H54 (cell line): ENCODE data around the gene MYD88.

Experiments used
- DNase-seq: peaks from one replicate; pipeline ENCODE4 v3.0.0; 2011; ENCODE audit warnings: low spot score, mixed read lengths; ENCODE audit not compliant: insufficient read length
- FAIRE-seq: peaks from 3 replicates; lab custom pipeline; 2011; peaks lifted over from hg19 to GRCh38; lab: Jason Lieb, UNC
- POLR2A ChIP-seq: IDR thresholded peaks from 2 replicates; pipeline ENCODE4 v1.6.1; 2011; ENCODE audit warnings: low read depth, mild to moderate bottlenecking, low read length

Gene MYD88

DNA sequence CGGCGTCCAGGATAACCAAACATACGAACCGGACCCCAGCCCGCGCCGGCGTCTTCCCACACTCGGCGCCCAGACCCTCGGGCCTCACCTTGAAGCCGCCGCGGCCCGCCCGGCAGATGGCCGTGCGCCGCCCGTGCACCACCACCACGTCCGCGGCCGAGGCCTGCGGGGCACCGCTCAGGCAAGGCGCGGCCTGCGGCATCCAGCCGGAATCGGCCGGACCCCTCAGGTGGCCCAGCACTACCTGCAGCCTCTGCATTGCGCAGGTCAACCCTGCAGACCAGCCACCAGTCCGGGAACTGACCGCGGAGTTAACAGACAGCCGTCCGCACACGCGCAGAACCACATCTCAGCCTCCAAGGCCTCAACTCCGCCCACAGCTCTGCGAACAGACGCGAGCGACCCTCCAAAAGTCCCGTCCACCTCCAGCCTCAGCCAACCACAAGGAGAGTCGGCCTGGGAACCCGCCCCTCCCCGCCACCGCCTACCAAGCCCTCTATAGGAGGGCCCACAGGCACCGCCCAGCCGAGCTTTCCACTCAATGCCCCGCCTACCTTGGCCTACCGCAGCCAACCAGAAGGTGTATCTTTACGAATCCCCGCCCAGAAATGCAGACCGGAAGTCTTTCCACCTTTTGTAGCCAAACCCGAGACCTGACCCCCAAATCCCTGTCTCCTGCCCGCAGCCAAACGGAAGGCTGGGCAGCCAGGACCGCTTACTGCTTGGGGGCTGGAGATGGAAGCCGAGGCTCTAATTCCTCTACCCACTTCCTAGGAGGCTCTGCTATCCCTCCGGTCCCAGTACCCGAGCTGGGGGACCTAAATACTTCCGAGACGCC, 1.5 kb upstream of the MYD88 start, which contains the start of gene ACAA1:
ACAA1 (minus strand) TSS at position 351 of the 838 bp plus-strand sequence; CDS start at position 259, 92 bp downstream.
- DNase-seq (peak; percentile 93), FAIRE-seq (peak; percentile 57)
- TF ChIP-seq POLR2A: peak; percentile 82

DNA sequence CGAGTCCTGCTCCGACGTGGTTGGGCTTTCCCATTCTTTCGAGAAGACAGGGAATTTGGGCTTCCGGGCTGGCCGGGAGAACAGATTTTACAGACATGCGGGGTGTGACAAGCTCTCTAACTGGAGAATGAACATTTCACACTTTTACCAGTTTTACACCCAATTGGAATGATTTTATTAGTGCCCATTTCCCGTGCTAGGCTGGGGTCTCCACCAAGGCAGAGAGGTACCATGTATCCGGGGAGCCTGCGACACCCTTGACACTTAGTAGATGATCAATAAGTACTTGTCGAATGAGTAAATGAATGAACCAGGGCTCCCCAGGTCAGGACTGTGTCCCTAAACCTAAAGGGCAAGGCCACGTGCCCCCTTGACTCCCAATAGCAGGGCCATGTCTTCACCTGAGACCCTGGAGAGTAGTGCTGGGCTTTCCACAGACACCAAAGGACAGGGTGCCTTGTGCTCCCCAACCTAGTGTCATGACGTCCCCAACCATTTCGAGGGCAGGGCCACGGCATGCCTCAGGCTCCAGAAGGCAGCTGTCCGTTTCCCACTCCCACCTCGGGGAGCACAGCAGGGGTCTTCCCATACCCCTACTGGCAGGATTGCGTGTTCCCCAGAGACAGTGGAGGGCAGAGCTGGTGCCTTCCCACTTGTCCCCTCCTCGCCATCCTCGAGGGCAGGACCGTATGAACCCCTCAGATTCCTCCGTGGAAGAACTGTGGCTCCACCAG, 679 bp upstream of the MYD88 start:
- FAIRE-seq: no peak
- no peak for DNase-seq
- no peak for TF ChIP-seq POLR2A

DNA sequence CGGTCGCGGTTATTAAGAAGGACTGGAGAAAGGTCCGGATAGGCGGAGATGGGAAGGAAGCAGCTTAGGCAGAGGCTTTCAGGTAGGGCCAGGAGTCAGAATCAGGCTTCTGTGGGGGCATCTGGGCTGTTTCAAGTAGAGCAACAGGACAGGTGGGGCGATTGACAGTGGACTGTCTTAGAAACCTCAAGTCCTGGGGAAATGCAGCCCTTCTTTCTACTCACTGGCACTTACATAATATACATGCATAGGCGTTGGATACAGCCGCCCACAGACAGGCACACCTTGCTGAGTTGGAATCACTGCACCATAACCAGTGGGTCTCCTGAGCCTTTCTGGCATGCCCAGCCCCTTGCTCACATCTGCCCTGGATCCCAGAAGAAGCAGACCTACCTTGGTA, 730 bp downstream of the MYD88 start:
- DNase-seq: no peak
- no peak for FAIRE-seq
- no peak for TF ChIP-seq POLR2A

DNA sequence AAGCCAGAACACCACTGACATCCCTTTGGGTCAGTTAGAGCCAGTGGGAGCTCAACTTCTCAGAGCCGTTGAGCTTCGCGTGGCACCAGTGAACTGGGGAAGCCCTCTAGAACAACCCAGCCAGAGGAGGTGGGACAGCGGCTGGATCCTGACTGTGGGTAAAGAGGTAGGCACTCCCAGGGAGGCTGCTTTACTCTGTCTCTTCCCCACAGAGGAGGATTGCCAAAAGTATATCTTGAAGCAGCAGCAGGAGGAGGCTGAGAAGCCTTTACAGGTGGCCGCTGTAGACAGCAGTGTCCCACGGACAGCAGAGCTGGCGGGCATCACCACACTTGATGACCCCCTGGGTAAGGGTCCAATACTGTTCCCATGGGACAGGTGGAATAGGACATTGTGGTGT, 1.2 kb downstream of the MYD88 start:
- DNase-seq (no peak), FAIRE-seq (no peak)
- TF ChIP-seq POLR2A: no peak

DNA sequence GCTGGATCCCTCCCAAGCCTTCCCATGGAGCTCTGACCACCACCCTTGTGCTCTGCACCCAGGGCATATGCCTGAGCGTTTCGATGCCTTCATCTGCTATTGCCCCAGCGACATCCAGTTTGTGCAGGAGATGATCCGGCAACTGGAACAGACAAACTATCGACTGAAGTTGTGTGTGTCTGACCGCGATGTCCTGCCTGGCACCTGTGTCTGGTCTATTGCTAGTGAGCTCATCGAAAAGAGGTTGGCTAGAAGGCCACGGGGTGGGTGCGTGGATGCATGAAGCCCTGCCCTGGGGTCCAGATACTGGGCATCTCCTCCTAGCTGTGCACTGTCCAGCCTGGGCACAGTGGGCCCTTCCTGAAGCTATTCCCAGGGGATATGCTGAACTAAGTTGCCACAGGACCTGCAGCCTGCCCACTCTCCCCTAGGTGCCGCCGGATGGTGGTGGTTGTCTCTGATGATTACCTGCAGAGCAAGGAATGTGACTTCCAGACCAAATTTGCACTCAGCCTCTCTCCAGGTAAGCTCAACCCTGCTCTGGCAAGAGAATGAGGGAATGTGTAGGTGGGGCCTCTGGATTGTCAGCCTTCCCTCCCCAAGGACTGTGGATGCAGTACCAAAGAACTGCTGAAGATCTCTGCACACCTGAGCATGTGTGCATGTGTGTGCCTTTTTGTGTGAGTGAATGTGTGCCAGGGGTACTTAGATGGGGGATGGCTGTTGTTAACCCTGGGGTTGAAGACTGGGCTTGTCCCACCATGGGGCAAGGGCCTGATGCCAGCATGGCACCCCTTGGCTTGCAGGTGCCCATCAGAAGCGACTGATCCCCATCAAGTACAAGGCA, 2.1 kb downstream of the MYD88 start:
- DNase-seq (no peak), FAIRE-seq (no peak)
- no peak for TF ChIP-seq POLR2A

DNA sequence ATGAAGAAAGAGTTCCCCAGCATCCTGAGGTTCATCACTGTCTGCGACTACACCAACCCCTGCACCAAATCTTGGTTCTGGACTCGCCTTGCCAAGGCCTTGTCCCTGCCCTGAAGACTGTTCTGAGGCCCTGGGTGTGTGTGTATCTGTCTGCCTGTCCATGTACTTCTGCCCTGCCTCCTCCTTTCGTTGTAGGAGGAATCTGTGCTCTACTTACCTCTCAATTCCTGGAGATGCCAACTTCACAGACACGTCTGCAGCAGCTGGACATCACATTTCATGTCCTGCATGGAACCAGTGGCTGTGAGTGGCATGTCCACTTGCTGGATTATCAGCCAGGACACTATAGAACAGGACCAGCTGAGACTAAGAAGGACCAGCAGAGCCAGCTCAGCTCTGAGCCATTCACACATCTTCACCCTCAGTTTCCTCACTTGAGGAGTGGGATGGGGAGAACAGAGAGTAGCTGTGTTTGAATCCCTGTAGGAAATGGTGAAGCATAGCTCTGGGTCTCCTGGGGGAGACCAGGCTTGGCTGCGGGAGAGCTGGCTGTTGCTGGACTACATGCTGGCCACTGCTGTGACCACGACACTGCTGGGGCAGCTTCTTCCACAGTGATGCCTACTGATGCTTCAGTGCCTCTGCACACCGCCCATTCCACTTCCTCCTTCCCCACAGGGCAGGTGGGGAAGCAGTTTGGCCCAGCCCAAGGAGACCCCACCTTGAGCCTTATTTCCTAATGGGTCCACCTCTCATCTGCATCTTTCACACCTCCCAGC, 2.9 kb downstream of the MYD88 start:
- DNase-seq (no peak), FAIRE-seq (no peak)
- no peak for TF ChIP-seq POLR2A

DNA sequence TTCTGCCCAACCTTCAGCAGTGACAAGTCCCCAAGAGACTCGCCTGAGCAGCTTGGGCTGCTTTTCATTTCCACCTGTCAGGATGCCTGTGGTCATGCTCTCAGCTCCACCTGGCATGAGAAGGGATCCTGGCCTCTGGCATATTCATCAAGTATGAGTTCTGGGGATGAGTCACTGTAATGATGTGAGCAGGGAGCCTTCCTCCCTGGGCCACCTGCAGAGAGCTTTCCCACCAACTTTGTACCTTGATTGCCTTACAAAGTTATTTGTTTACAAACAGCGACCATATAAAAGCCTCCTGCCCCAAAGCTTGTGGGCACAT, 3.5 kb downstream of the MYD88 start:
- DNase-seq: peak; percentile 34
- TF ChIP-seq POLR2A: no peak
- FAIRE-seq: no peak

DNA sequence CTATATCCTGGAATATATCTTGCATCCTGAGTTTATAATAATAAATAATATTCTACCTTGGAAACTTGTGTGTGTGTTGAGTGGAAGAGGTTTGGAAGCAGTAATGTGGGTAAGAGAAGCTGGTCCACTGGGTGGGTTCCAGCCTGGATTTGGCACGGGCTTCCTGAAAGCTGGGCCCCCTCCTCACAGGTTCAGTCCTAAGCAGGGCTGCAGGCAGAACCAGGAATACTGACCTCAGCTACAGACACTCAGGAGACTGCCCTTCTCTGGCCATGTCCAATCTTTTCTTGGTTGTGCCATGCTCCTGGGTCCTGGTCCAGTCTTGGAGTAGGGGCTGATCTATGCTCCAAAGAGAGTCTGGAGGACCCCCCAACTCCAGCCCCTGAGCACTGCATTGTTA, 4.5 kb downstream of the MYD88 start:
- no peak for FAIRE-seq
- no peak for DNase-seq
- TF ChIP-seq POLR2A: no peak

DNA sequence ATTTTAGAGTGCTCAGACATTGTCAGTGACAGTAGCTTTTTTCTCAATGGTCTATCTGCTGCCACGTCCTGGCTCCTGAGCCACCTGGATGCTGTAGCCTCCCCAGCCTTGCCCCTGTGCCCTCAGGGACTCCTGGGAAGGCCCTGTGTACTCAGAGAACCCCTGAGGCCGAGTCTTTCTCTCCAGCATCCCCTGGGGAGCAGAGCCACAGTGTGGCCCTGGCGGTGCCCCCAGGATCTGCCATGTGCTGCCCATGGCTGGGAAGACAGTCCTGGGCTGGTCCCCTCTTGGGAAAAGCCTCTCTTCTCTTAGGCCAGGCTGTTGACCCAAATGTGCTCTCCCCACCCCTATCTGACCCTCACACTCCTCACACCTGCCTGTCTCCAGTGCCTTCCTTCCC, 5.0 kb downstream of the MYD88 start:
- DNase-seq (no peak), FAIRE-seq (no peak)
- TF ChIP-seq POLR2A: no peak

DNA sequence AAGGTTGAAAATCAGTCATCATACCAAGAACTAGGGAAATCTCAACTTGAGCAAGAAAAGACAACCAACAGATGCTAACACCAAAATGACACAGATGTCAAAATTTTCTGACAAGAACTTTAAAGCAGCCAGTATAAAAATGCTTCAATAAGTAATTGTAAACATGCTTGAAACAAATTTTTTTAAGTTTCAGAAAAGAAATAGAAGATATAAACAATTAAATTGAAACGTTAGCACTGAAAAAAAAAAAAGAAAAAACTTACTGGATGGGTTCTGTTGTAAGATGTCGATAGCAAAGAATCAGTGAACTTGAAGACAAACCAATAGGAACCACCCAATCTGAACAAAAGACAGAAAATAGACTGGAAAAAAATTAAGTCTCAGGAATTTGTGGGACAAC, 8.0 kb downstream of the MYD88 start:
- no peak for TF ChIP-seq POLR2A
- DNase-seq (no peak), FAIRE-seq (no peak)

DNA sequence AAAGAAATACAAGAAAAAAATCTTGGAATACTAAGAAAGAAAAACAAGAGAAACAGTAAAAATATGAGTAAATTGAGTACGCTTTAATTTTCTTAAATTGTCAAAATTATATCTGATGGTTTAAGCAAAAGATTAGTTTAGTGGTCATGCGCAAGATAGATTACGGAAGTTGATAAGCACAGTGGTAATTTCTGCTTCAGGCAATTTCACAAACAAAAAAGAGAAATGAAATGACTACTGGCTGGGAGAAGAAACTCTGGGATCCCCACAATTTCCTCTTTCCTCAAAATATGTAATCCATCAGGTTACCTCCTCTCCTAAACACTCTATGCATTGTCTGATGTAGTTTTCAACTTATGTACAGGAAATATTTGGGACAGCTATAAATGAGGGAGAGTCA, 9.0 kb downstream of the MYD88 start:
- FAIRE-seq: no peak

DNA sequence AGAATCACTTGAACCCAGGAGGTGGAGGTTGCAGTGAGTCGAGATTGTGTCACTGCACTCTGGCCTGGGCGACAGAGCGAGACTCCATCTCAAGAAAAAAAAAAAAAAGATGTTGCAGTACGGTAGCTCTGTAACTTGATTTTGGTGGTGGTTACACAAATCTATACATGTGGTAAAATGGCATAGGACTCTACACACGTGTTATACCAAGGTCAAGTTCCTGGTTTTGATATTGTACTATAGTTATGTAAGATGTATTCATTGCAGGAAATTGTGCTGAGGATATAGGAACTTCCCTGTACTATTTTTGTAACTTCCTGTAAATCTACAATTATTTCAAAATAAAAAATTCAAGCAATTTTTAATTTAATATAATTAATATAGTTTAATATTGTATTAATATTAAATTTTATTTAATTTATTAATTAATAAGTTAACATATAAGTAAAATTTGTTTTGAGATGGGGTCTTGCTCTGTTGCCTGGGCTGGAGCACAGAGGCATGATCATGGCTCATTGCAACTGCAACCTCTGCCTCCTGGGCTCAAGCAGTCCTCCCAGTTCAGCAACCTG, 9.9 kb downstream of the MYD88 start:
- FAIRE-seq (no peak), DNase-seq (no peak)
- TF ChIP-seq POLR2A: no peak

More for the DNA sequence above, 9.0 kb downstream of the MYD88 start:
- TF ChIP-seq POLR2A: no peak
- DNase-seq: no peak

DNA sequence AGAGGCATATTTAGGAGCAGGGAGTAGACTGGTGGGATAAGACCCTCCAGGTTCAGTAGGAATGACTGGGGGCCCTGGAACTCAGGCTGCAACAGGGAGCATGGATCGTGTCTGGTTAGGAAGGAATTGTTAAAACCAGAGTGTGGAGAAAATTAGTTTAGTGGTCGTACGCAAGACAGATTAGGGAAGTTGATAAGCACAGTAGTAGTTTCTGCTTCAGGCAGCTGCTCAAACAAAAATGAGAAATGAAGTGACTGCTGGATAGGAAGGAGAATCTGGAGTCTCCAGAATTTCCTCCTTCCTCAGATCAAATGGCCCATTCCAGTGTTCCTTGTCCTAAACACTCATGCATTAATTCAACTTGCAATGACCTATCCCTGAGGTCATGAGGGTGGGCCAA, 11.2 kb downstream of the MYD88 start:
- FAIRE-seq: no peak
- TF ChIP-seq POLR2A: no peak

More for the DNA sequence above, 11.2 kb downstream of the MYD88 start:
- DNase-seq: no peak
